Keratinocyte (primary cell): ENCODE measurements around the gene ENTR1. TPM values are rescaled to one million over a fixed set of nuclear protein-coding genes. Genes with fewer than 3 reads are reported as not detected.

Experiments
- DNase-seq: peaks from one replicate; pipeline ENCODE4 v3.0.0-alpha.2; 2011; ENCODE audit warnings: low read depth, missing footprints, low spot score
- FAIRE-seq: peaks from 2 replicates; lab custom pipeline; 2011; peaks lifted over from hg19 to GRCh38; lab: Jason Lieb, UNC
- H2AFZ ChIP-seq: 2 replicates; pipeline ENCODE4 v1.6.0; 2012; ENCODE audit warnings: low read length, control low read depth, inconsistent platforms; ENCODE audit not compliant: control insufficient read depth
- H3K27ac ChIP-seq: 2 replicates; pipeline ENCODE4 v1.5.1; 2011; ENCODE audit warnings: low read length; ENCODE audit not compliant: control insufficient read depth, insufficient read depth
- H3K27me3 ChIP-seq: 3 replicates; pipeline ENCODE4 v1.6.0; 2011; ENCODE audit warnings: low read length; ENCODE audit not compliant: control insufficient read depth, insufficient read depth; ENCODE audit errors: extremely low read depth
- H3K36me3 ChIP-seq, 2 experiments: 2 replicates in 1 of 2; 3 replicates in 1 of 2; pipeline ENCODE4 v1.5.1; 2011; ENCODE audit warnings: low read length in 2 of 2, mild to moderate bottlenecking in 1 of 2; ENCODE audit not compliant: control insufficient read depth in 2 of 2, insufficient read depth in 2 of 2; ENCODE audit errors: extremely low read depth in 1 of 2
- H3K4me1 ChIP-seq: 3 replicates; pipeline ENCODE4 v1.5.1; 2011; ENCODE audit warnings: low read length; ENCODE audit not compliant: control insufficient read depth, insufficient read depth; ENCODE audit errors: extremely low read depth
- H3K4me2 ChIP-seq: 3 replicates; pipeline ENCODE4 v1.6.0; 2011; ENCODE audit warnings: low read depth, low read length; ENCODE audit not compliant: control insufficient read depth, insufficient read depth; ENCODE audit errors: extremely low read depth
- H3K4me3 ChIP-seq, 3 experiments: fragments of 200-600 bp in 1 of 3; sonication (generic) in 1 of 3; 2 replicates in 2 of 3; 3 replicates in 1 of 3; pipeline ENCODE4 v1.5.1; 2011 to 2016; ENCODE audit warnings: low read length in 3 of 3, mild to moderate bottlenecking in 3 of 3, control low read depth in 2 of 3, inconsistent platforms in 1 of 3, low read depth in 1 of 3, mixed read lengths in 1 of 3, mixed run types in 1 of 3, moderate library complexity in 1 of 3; ENCODE audit not compliant: control insufficient read depth in 2 of 3, insufficient read depth in 2 of 3; ENCODE audit errors: extremely low read depth in 1 of 3
- H3K79me2 ChIP-seq: 2 replicates; pipeline ENCODE4 v1.6.0; 2012; ENCODE audit warnings: low read length; ENCODE audit not compliant: control insufficient read depth, insufficient read depth
- H3K9ac ChIP-seq: 3 replicates; pipeline ENCODE4 v1.6.0; 2011; ENCODE audit warnings: low read length; ENCODE audit not compliant: control insufficient read depth, insufficient read depth; ENCODE audit errors: extremely low read depth
- H3K9me1 ChIP-seq: 3 replicates; pipeline ENCODE4 v1.6.0; 2011; ENCODE audit warnings: low read length; ENCODE audit not compliant: control insufficient read depth, insufficient read depth; ENCODE audit errors: extremely low read depth
- H3K9me3 ChIP-seq: 2 replicates; pipeline ENCODE4 v1.5.1; 2012; ENCODE audit warnings: low read depth, low read length; ENCODE audit not compliant: control insufficient read depth
- H4K20me1 ChIP-seq: 3 replicates; pipeline ENCODE4 v1.6.0; 2011; ENCODE audit warnings: low read length; ENCODE audit not compliant: control insufficient read depth, insufficient read depth; ENCODE audit errors: extremely low read depth
- EZH2 ChIP-seq: IDR thresholded peaks from one replicate; pipeline ENCODE4 v1.6.1; 2012; ENCODE audit warnings: inconsistent platforms, mild to moderate bottlenecking, low read length, moderate library complexity
- dilution Hi-C: fragments of 300-500 bp; cut with MboI; formaldehyde crosslinking; loops from one replicate; pipeline ENCODE4 v1.7.0; 2020; ENCODE audit warnings: low sequenced_read_pairs; ENCODE audit not compliant: extremely low pct_ligation_motif_present
- polyA plus RNA-seq, 5 experiments: library from polyadenylated mRNA; depleted of rRNA in 3 of 5; stranded (reverse) in 3 of 5; stranded (forward) in 1 of 5; unstranded in 1 of 5; fragments of >200 nt; gene quantifications; 1 replicate in 1 of 5; 2 replicates in 3 of 5; 3 replicates in 1 of 5; pipeline versions ENCODE4 v1.2.1 to v1.2.3, GENCODE V29; 2011 to 2012; ENCODE audit warnings: missing spikeins in 2 of 5, low read depth in 1 of 5, low replicate concordance in 1 of 5
- TF ChIP-seq, protein P1 (sequence below), 3 experiments: IDR thresholded peaks in 1 of 3; conservative IDR thresholded peaks in 1 of 3; optimal IDR thresholded peaks in 1 of 3; 2 replicates in 2 of 3; 3 replicates in 1 of 3; pipeline versions ENCODE3 to v1.5.1; 2011; ENCODE audit warnings: low read length in 3 of 3, mild to moderate bottlenecking in 3 of 3, moderate library complexity in 2 of 3, control low read depth in 1 of 3, inconsistent platforms in 1 of 3; ENCODE audit not compliant: insufficient read depth in 2 of 3; ENCODE audit errors: extremely low read depth in 1 of 3

ENTR1 gene
- polyA plus RNA-seq, 1 donor (not counting 4 experiments of a cell fraction or from before 2014, with no cell fraction given) = 46.5 TPM

GRCh38 chr9:136380381-136380780, 30.0 kb downstream of the ENTR1 start:
- Histone ChIP-seq H3K4me2 (no peak overlapping the region), H3K9me1 (no peaks in the 10 kb centered on the region), H3K36me3 (peaks cover 25 to 44% of the 10 kb centered on the region in 2 experiments), H4K20me1 (peaks cover 2% of the 10 kb centered on the region), H2AFZ (no peak overlapping the region), H3K79me2 (no peaks in the 10 kb centered on the region), H3K9me3 (no peaks in the 10 kb centered on the region), H3K9ac (no peak overlapping the region), H3K27ac (no peak overlapping the region), H3K27me3 (no peaks in the 10 kb centered on the region), H3K4me1 (no peaks in the 10 kb centered on the region), H3K4me3 (no peak overlapping the region)
- dilution Hi-C loops = no loop called here
- no peak for TF ChIP-seq EZH2
- TF ChIP-seq, protein P1, sequence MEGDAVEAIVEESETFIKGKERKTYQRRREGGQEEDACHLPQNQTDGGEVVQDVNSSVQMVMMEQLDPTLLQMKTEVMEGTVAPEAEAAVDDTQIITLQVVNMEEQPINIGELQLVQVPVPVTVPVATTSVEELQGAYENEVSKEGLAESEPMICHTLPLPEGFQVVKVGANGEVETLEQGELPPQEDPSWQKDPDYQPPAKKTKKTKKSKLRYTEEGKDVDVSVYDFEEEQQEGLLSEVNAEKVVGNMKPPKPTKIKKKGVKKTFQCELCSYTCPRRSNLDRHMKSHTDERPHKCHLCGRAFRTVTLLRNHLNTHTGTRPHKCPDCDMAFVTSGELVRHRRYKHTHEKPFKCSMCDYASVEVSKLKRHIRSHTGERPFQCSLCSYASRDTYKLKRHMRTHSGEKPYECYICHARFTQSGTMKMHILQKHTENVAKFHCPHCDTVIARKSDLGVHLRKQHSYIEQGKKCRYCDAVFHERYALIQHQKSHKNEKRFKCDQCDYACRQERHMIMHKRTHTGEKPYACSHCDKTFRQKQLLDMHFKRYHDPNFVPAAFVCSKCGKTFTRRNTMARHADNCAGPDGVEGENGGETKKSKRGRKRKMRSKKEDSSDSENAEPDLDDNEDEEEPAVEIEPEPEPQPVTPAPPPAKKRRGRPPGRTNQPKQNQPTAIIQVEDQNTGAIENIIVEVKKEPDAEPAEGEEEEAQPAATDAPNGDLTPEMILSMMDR (optimal IDR thresholded peaks at IDR 0.05 in 1 of 3, IDR thresholded peaks at IDR 0.05 in 1 of 3, conservative IDR thresholded peaks at IDR 0.05 in 1 of 3; ENCODE audit: extremely low read depth in 1 of 3, insufficient read depth in 2 of 3, low read length in 3 of 3) = no peak
- FAIRE-seq (no peak), DNase-seq (no peak)

- Histone ChIP-seq H3K36me3 (peaks cover 25 to 44% of the 10 kb centered on the region in 2 experiments), H3K4me1 (no peaks in the 10 kb centered on the region), H2AFZ (no peak overlapping the region), H3K4me2 (no peak overlapping the region), H3K79me2 (no peaks in the 10 kb centered on the region), H3K9me1 (no peaks in the 10 kb centered on the region), H3K27me3 (no peaks in the 10 kb centered on the region), H3K9me3 (no peaks in the 10 kb centered on the region), H3K9ac (no peak overlapping the region), H3K27ac (no peak overlapping the region), H4K20me1 (peaks cover 2% of the 10 kb centered on the region), H3K4me3 (no peak overlapping the region)
- dilution Hi-C loops = no loop called here
- TF ChIP-seq EZH2 = no peak
- TF ChIP-seq, protein P1 (optimal IDR thresholded peaks at IDR 0.05 in 1 of 3, IDR thresholded peaks at IDR 0.05 in 1 of 3, conservative IDR thresholded peaks at IDR 0.05 in 1 of 3; ENCODE audit: extremely low read depth in 1 of 3, insufficient read depth in 2 of 3, low read length in 3 of 3) = no peak
- no peak for DNase-seq
- no peak for FAIRE-seq
Observed at GRCh38 chr9:136379891-136380290, 30.5 kb downstream of the ENTR1 start.
